Panc1 (cell line): Measurements from ENCODE around the gene RAP2B.

Experiments
- CTCF ChIP-seq: fragments of 450-650 bp; IDR thresholded peaks from 2 replicates; pipeline ENCODE4 v1.5.1; 2017; ENCODE audit warnings: mild to moderate bottlenecking
- POLR2AphosphoS5 ChIP-seq: IDR thresholded peaks from 2 replicates; pipeline ENCODE4 v1.6.1; 2012; ENCODE audit warnings: mild to moderate bottlenecking, low read depth, low read length, moderate library complexity
- REST ChIP-seq, 2 experiments: IDR thresholded peaks; 2 replicates each; pipeline ENCODE4 v1.6.1; 2011 to 2012; ENCODE audit warnings: low read depth in 2 of 2, control low read depth in 1 of 2, low read length in 1 of 2, mild to moderate bottlenecking in 1 of 2, moderate library complexity in 1 of 2; ENCODE audit not compliant: insufficient read depth in 1 of 2
- SIN3A ChIP-seq: IDR thresholded peaks from 2 replicates; pipeline ENCODE4 v1.6.1; 2012; ENCODE audit warnings: low read depth, mild to moderate bottlenecking, low read length, moderate library complexity, borderline replicate concordance; ENCODE audit not compliant: insufficient read depth
- TCF7L2 ChIP-seq: IDR thresholded peaks from 2 replicates; pipeline ENCODE4 v1.6.1; 2011; ENCODE audit warnings: mild to moderate bottlenecking, low read depth, low read length, inconsistent platforms

- TF ChIP-seq CTCF (no peak), REST (IDR thresholded peaks at IDR 0.05; ENCODE audit: insufficient read depth in 1 of 2, low read depth in 2 of 2, low read length in 1 of 2) (no peak), TCF7L2 (no peak), POLR2AphosphoS5 (no peak), SIN3A (no peak)
These were observed 18.0 kb upstream of the RAP2B start for GRCh38 chr3:153144071-153144470.
